GM12878 (cell line): ENCODE data around the gene NXN. TPM values are rescaled to one million over a fixed set of nuclear protein-coding genes. Genes with fewer than 3 reads are reported as not detected.

Experiments
- ATAC-seq: fragments of 200-7000 bp; cut with Tn5 transposase; 3 replicates; pipeline ENCODE4 v1.9.1; 2020; ENCODE audit warnings: mild to moderate bottlenecking, moderate library complexity
- BruUV-seq: library from RNA; stranded (reverse); fragments of 400-500 nt; replicated peaks from 2 replicates; lab custom pipeline; 2021; lab: Mats Ljungman, UMichigan
- CTCF ChIA-PET: fragments of 300-600 bp; sonication (Branson Sonifier 250); formaldehyde crosslinking; extraction: SDS; loops from one replicate; lab custom pipeline; 2021; ENCODE audit warnings: inconsistent platforms; lab: Yijun Ruan, JAX
- POLR2A ChIA-PET: fragments of 350-600 bp; formaldehyde crosslinking; extraction: SDS; loops from one replicate; lab custom pipeline; 2021; ENCODE audit warnings: inconsistent platforms; lab: Charles Lee
- RAD21 ChIA-PET: fragments of 300-600 bp; sonication (Branson Sonifier 250); formaldehyde crosslinking; loops from one replicate; lab custom pipeline; 2023; ENCODE audit warnings: antibody characterized with exemption; ENCODE audit not compliant: unreplicated experiment; lab: Charles Lee
- SMC1A ChIA-PET: fragments of 300-600 bp; sonication (Branson Sonifier 250); formaldehyde crosslinking; loops from one replicate; lab custom pipeline; 2023; ENCODE audit not compliant: unreplicated experiment, uncharacterized antibody; lab: Charles Lee
- DNase-seq: peaks from one replicate; pipeline ENCODE4 v3.0.0-alpha.2; 2011; ENCODE audit warnings: low read depth, low spot score
- FAIRE-seq: peaks from 3 replicates; lab custom pipeline; 2011; peaks lifted over from hg19 to GRCh38; lab: Jason Lieb, UNC
- H2AFZ ChIP-seq: 2 replicates; pipeline ENCODE4 v1.6.0; 2011; ENCODE audit warnings: low read depth, low read length, control low read depth; ENCODE audit not compliant: control insufficient read depth
- H3K27ac ChIP-seq: 2 replicates; pipeline ENCODE4 v1.5.1; 2011; ENCODE audit warnings: control low read depth; ENCODE audit not compliant: control insufficient read depth, insufficient read depth
- H3K27me3 ChIP-seq, 2 experiments: replicated peaks in 1 of 2; 2 replicates each; pipeline versions ENCODE4 v1.6.0 to v1.6.1; 2011; ENCODE audit warnings: low read length in 1 of 2; ENCODE audit not compliant: control insufficient read depth in 2 of 2, insufficient read depth in 2 of 2
- H3K36me3 ChIP-seq, 2 experiments: 2 replicates each; pipeline ENCODE4 v1.5.1; 2011; ENCODE audit warnings: low read length in 1 of 2; ENCODE audit not compliant: control insufficient read depth in 2 of 2, insufficient read depth in 2 of 2
- H3K4me1 ChIP-seq: 2 replicates; pipeline ENCODE4 v1.6.1; 2011; ENCODE audit warnings: mild to moderate bottlenecking, low read length, moderate library complexity, mixed read lengths; ENCODE audit not compliant: control insufficient read depth, insufficient read depth
- H3K4me2 ChIP-seq: 2 replicates; pipeline ENCODE4 v1.6.0; 2011; ENCODE audit warnings: control low read depth; ENCODE audit not compliant: control insufficient read depth, insufficient read depth
- H3K4me3 ChIP-seq: fragments of 200-600 bp; sonication (generic); 2 replicates; pipeline ENCODE4 v1.5.1; 2016
- H3K79me2 ChIP-seq: 2 replicates; pipeline ENCODE4 v1.6.0; 2011; ENCODE audit warnings: low read length; ENCODE audit not compliant: control insufficient read depth, insufficient read depth
- H3K9ac ChIP-seq: 2 replicates; pipeline ENCODE4 v1.8.0; 2011; ENCODE audit warnings: low read length, control low read depth, mixed read lengths; ENCODE audit not compliant: control insufficient read depth, insufficient read depth
- H3K9me3 ChIP-seq: replicated peaks from 3 replicates; pipeline ENCODE4 v1.5.1; 2011; ENCODE audit warnings: mild to moderate bottlenecking, low read length; ENCODE audit not compliant: control insufficient read depth, insufficient read depth
- H4K20me1 ChIP-seq: 2 replicates; pipeline ENCODE4 v1.6.0; 2011; ENCODE audit not compliant: control insufficient read depth, insufficient read depth
- WGBS: methylation state at CpG from one replicate; pipeline ENCODE4 v1.1.6; 2016; ENCODE audit warnings: low lambda C conversion rate; ENCODE audit not compliant: insufficient replicate concordance, insufficient coverage; ENCODE audit errors: missing lambda C conversion rate; 5-methylcytosine and 5-hydroxymethylcytosine counted together
- in situ Hi-C: fragments of 300-500 bp; cut with MboI; formaldehyde crosslinking; loops from 9 replicates; pipeline ENCODE4 v1.14.3; 2018; ENCODE audit warnings: mixed read lengths
- intact Hi-C: fragments of 100-400 bp; cut with micrococcal nuclease; formaldehyde crosslinking; loops from one replicate; pipeline ENCODE4 v1.14.2; 2022; ENCODE audit not compliant: unreplicated experiment
- polyA plus RNA-seq, 11 experiments: library from polyadenylated mRNA; depleted of rRNA in 4 of 11; unstranded in 6 of 11; stranded (reverse) in 5 of 11; fragments of >200 nt; fragmentation: Nextera tagmentation in 4 of 11; fragmentation: Illumina TruSeq in 1 of 11; extraction: Ambion mirVana in 4 of 11; extraction: Trizol in 1 of 11; gene quantifications; 1 replicate in 1 of 11; 2 replicates in 10 of 11; pipeline versions ENCODE4 v1.2.1 to v1.2.3, GENCODE V29; 2011 to 2016; ENCODE audit warnings: inconsistent platforms in 2 of 11, missing spikeins in 2 of 11, low read depth in 1 of 11
- total RNA-seq, 4 experiments: library from RNA; depleted of rRNA in 3 of 4; stranded (reverse); fragments of >200 nt in 3 of 4; fragmentation: Illumina TruSeq in 1 of 4; extraction: Trizol in 1 of 4; gene quantifications; 2 replicates each; pipeline versions ENCODE4 v1.2.1 to v1.2.3, GENCODE V29; 2013 to 2021
- TF ChIP-seq, protein P1 (sequence below): IDR thresholded peaks from 2 replicates; pipeline ENCODE4 v1.6.1; 2011; ENCODE audit warnings: borderline replicate concordance, low read depth, mild to moderate bottlenecking, moderate library complexity, low read length; ENCODE audit not compliant: insufficient read depth, poor library complexity, severe bottlenecking
- TF ChIP-seq, protein P2 (sequence below): fragments of 450-650 bp; IDR thresholded peaks from 2 replicates; pipeline ENCODE4 v1.6.1; 2017; ENCODE audit warnings: antibody characterized with exemption, mild to moderate bottlenecking, moderate library complexity
- TF ChIP-seq, protein P3 (sequence below): fragments of 450-650 bp; IDR thresholded peaks from 2 replicates; pipeline ENCODE4 v1.6.1; 2016; ENCODE audit warnings: mild to moderate bottlenecking

Gene NXN
- total and polyA plus RNA-seq, 10 of the 15 experiments (the other 5 are each of a cell fraction or from before 2014, with no cell fraction given): 0.04 to 1.2 (median 0.30) TPM

DNA sequence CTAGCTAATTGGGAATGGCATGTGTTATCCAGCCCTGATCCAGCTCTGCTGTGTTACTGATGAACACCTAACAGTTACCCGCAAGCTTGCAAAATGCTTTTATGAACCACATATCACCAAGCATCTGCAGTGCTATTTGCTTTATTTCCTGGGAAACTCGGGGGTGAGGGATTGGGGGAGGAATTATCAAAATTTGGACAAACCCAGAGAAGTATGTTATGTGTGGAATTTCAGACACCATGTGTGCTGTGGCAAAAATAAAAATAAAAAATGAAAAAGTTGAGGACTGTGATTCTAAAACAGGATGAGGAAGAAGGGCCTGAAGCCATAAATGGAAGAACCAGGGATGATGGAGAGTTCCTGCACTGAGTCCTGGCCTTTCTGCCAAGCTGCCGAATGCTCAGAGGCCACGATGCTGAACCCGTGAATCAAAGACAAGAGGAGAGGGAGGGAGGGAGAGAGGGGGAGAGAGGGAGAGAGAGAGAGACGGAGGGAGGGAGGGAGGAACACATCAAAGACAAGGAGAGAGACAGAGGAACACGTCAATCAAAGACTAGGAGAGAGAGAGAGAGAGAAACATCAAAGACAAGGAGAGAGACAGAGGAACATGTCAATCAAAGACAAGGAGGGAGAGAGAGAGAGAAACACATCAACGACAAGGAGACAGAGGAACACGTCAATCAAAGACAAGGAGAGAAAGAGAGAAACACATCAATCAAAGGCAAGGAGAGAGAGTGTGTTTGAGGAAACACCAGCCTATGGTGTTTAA is 107.6 kb downstream of the NXN start:
- ATAC-seq (no peak), FAIRE-seq (no peak)
- RAD21 ChIA-PET: interaction anchor here (0.5 kb wide), 1 partner anchor 119 kb away, joined by 3 read pairs; no protein-coding TSS in a partner anchor

More for the DNA sequence above, 107.6 kb downstream of the NXN start:
- ChIA-PET SMC1A (interaction anchor here (0.7 kb wide), 1 partner anchor 104 kb away, joined by 3 read pairs; no protein-coding TSS in a partner anchor), CTCF (no interaction called here), POLR2A (no interaction called here)
- Histone ChIP-seq H3K79me2 (no peaks in the 10 kb centered on the region), H2AFZ (no peak overlapping the region), H3K27ac (no peak overlapping the region), H3K4me3 (no peak overlapping the region), H3K9me3 (no peaks in the 10 kb centered on the region; the same call in 2 of the 3 replicates), H3K27me3 (peaks cover 3% of the 10 kb centered on the region in 2 experiments; a peak in 2 of 4 replicates), H3K4me2 (no peak overlapping the region), H3K9ac (no peak overlapping the region), H3K4me1 (no peaks in the 10 kb centered on the region), H4K20me1 (no peaks in the 10 kb centered on the region), H3K36me3 (no peaks in the 10 kb centered on the region)
- DNase-seq: no peak
- TF ChIP-seq, protein P1, sequence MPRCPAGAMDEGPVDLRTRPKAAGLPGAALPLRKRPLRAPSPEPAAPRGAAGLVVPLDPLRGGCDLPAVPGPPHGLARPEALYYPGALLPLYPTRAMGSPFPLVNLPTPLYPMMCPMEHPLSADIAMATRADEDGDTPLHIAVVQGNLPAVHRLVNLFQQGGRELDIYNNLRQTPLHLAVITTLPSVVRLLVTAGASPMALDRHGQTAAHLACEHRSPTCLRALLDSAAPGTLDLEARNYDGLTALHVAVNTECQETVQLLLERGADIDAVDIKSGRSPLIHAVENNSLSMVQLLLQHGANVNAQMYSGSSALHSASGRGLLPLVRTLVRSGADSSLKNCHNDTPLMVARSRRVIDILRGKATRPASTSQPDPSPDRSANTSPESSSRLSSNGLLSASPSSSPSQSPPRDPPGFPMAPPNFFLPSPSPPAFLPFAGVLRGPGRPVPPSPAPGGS: no peak
- TF ChIP-seq, protein P2, sequence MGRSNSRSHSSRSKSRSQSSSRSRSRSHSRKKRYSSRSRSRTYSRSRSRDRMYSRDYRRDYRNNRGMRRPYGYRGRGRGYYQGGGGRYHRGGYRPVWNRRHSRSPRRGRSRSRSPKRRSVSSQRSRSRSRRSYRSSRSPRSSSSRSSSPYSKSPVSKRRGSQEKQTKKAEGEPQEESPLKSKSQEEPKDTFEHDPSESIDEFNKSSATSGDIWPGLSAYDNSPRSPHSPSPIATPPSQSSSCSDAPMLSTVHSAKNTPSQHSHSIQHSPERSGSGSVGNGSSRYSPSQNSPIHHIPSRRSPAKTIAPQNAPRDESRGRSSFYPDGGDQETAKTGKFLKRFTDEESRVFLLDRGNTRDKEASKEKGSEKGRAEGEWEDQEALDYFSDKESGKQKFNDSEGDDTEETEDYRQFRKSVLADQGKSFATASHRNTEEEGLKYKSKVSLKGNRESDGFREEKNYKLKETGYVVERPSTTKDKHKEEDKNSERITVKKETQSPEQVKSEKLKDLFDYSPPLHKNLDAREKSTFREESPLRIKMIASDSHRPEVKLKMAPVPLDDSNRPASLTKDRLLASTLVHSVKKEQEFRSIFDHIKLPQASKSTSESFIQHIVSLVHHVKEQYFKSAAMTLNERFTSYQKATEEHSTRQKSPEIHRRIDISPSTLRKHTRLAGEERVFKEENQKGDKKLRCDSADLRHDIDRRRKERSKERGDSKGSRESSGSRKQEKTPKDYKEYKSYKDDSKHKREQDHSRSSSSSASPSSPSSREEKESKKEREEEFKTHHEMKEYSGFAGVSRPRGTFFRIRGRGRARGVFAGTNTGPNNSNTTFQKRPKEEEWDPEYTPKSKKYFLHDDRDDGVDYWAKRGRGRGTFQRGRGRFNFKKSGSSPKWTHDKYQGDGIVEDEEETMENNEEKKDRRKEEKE: no peak
- TF ChIP-seq, protein P3, sequence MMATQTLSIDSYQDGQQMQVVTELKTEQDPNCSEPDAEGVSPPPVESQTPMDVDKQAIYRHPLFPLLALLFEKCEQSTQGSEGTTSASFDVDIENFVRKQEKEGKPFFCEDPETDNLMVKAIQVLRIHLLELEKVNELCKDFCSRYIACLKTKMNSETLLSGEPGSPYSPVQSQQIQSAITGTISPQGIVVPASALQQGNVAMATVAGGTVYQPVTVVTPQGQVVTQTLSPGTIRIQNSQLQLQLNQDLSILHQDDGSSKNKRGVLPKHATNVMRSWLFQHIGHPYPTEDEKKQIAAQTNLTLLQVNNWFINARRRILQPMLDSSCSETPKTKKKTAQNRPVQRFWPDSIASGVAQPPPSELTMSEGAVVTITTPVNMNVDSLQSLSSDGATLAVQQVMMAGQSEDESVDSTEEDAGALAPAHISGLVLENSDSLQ: peak; percentile 47; the same call in 1 of the 2 replicates
- intact Hi-C loops: no loop called here
- 28% methylated on average over 8 of the region's 9 CpGs for whole genome bisulfite sequencing
- in situ Hi-C loops: no loop called here
- no TSS peak for BruUV-seq
